ENCODE data around the gene CBR4. TPM values are rescaled to one million over a fixed set of nuclear protein-coding genes. Genes with fewer than 3 reads are reported as not detected.
"Not testable (repeated sequence)": the region's sequence is repeated elsewhere in the genome, so short reads cannot be mapped to it uniquely, and the experiment has no call there.

Gene CBR4
- total RNA-seq, 1 donor from 2014 or later, result 36.0 TPM

DNA sequence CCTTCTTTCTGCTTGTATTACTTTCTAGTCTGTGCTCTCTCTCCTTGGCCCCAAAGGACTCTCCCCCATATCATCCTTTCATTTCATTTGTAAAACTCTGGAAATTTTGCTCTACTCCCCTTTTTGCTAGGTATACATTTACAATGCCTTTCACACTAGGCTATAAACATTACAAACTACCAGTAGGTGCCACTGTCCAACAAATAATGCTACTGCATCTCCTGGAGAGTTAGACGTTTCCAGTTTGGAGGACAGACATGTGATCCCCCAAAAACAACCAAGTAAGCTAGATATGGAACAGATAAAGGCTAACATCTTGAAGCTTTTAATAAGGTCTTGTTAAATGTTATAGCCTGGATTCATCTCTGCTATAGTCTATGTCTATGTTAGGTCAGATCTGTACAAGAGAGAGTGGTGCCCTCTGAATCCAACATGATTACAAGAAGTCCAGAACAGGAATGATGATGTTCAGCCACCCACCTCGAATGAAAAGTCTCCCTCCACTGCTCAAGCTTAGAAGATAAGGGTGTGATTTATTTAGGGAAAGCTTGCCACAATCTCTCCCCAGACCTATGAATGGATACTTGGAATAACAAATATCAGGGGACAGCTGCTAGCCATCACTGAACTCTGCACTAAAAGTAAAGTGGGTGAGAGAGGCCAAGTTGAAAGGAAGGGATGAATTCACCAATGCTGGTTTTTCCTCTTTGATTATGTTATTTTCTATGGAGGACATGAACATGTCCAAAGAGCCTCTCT, 14.3 kb downstream of the CBR4 start:
- DNase-seq (ENCODE audit: low read depth, low spot score), result no peak
- Mint-ChIP-seq H3K4me3 (no peak overlapping the region), H3K36me3 (ENCODE audit: low read depth) (peaks cover 6% of the 10 kb centered on the region), H3K4me1 (peaks cover 13% of the 10 kb centered on the region), H3K27ac (ENCODE audit: unreplicated experiment) (no peak overlapping the region), H3K27me3 (ENCODE audit: low read depth) (no peaks in the 10 kb centered on the region), H3K9me3 (no peaks in the 10 kb centered on the region)
- TF ChIP-seq, protein P1, sequence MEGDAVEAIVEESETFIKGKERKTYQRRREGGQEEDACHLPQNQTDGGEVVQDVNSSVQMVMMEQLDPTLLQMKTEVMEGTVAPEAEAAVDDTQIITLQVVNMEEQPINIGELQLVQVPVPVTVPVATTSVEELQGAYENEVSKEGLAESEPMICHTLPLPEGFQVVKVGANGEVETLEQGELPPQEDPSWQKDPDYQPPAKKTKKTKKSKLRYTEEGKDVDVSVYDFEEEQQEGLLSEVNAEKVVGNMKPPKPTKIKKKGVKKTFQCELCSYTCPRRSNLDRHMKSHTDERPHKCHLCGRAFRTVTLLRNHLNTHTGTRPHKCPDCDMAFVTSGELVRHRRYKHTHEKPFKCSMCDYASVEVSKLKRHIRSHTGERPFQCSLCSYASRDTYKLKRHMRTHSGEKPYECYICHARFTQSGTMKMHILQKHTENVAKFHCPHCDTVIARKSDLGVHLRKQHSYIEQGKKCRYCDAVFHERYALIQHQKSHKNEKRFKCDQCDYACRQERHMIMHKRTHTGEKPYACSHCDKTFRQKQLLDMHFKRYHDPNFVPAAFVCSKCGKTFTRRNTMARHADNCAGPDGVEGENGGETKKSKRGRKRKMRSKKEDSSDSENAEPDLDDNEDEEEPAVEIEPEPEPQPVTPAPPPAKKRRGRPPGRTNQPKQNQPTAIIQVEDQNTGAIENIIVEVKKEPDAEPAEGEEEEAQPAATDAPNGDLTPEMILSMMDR (conservative IDR thresholded peaks at IDR 0.05), result peak; percentile 51

DNA sequence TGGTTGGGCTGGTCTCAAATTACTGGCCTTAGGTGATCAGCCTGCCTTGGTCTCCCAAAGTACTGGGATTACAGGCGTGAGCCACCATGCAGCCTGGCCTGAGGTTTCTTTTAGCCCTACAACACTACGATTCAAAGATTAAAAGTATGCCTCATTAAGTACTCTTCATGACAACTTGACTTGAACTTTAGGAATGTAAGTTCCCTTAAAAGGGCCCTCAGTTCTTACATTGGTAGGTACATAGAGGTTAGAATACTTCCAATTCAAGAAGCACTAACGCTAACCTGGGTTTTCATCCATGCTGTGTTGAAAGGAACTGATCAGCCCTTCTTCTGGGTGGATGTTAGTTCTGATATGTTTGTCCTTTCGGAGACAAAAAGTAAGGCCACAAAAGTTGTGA, 15.1 kb downstream of the CBR4 start:
- no peak for DNase-seq (ENCODE audit: low read depth, low spot score)
- Mint-ChIP-seq H3K36me3 (ENCODE audit: low read depth) (peaks cover 6% of the 10 kb centered on the region), H3K4me1 (peaks cover 9% of the 10 kb centered on the region), H3K27ac (ENCODE audit: unreplicated experiment) (no peak overlapping the region), H3K4me3 (no peak overlapping the region), H3K9me3 (no peaks in the 10 kb centered on the region), H3K27me3 (ENCODE audit: low read depth) (no peaks in the 10 kb centered on the region)
- TF ChIP-seq, protein P1 (conservative IDR thresholded peaks at IDR 0.05), result no peak

DNA sequence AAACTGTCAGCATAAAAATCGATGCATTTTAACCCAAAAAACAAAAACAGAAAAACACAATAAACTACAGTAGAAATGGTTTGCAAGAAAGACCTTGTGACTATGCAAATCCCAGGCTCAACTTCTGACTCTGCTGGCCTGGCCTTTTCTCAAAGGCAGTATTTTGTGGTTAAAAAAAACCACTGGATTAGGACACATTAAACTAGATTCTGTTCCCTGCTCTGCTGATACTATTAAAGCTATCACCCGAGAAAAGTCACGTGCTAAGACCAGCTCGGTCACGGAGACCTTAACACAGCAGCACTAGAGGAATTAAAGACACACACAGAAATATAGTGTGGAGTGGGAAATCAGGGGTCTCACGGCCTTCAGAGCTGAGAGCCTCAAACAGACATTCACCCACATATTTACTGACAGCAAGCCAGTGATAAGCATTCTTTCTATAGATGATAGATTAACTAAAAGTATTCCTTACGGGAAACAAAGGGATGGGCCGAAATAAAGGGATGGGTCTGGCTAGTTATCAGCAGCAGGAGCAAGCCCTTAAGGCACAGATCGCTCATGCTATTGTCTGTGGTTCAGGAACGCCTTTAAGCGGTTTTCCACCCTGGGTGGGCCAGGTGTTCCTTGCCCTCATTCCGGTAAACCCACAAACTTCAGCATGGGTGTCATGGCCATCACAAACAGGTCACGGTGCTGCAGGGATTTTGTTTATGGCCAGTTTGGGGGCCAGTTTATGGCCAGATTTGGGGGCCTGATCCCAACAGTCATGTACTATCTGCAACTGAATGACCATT, 16.1 kb downstream of the CBR4 start:
- TF ChIP-seq, protein P1 (conservative IDR thresholded peaks at IDR 0.05), result no peak
- Mint-ChIP-seq H3K27ac (ENCODE audit: unreplicated experiment) (peak overlapping the region; percentile 28), H3K9me3 (no peaks in the 10 kb centered on the region), H3K36me3 (ENCODE audit: low read depth) (peaks cover 6% of the 10 kb centered on the region), H3K27me3 (ENCODE audit: low read depth) (no peaks in the 10 kb centered on the region), H3K4me3 (no peak overlapping the region), H3K4me1 (peaks cover 3% of the 10 kb centered on the region)
- DNase-seq (ENCODE audit: low read depth, low spot score), result no peak

DNA sequence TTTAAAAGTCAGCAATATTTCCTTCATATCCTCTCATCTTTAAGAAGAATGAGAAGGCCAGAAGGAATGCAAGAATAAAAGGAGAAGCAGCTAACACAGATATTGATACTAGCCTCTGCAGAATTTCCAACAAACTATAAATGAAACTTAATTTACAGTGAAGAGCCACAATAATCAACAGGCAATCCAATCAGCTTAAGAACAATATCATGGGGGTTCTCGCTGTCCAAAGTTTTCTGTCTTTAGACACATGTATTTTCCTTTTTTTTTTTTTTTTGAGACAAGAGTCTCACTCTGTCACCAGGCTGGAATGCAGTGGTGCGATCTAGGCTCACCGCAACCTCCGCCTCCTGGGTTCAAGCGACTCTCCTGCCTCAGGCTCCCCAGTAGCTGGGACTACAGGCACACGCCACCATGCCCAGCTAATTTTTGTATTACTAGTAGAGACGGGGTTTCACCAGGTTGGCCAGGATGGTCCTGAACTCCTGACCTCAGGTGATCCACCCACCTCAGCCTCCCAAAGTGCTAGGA, 17.0 kb downstream of the CBR4 start:
- not testable (repeated sequence) for H3K4me3 Mint-ChIP-seq; H3K9me3 Mint-ChIP-seq; H3K27ac Mint-ChIP-seq (ENCODE audit: unreplicated experiment); H3K36me3 Mint-ChIP-seq (ENCODE audit: low read depth); H3K27me3 Mint-ChIP-seq (ENCODE audit: low read depth); DNase-seq (ENCODE audit: low read depth, low spot score); H3K4me1 Mint-ChIP-seq

DNA sequence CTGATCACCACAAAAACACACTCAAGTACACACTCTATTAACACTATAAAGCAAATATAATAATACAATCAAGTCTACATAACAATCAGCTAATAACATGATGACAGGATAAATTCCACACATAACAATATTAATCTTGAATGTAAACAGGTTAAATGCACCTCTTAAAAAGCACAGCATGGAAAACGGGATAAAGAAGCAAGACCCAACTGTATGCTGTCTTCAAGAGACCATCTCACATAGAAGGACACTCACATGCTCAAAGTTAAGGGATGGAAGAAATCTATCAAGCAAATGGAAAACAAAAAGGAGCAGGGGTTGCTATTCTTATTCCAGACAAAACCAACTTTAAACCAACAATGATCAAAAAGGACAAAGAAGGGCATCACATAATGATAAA, 28.1 kb downstream of the CBR4 start:
- Mint-ChIP-seq H3K4me3 (no peak overlapping the region), H3K9me3 (peaks cover 19% of the 10 kb centered on the region), H3K27ac (ENCODE audit: unreplicated experiment) (no peak overlapping the region), H3K36me3 (ENCODE audit: low read depth) (peaks cover 52% of the 10 kb centered on the region), H3K27me3 (ENCODE audit: low read depth) (no peaks in the 10 kb centered on the region), H3K4me1 (no peaks in the 10 kb centered on the region)
- TF ChIP-seq, protein P1 (conservative IDR thresholded peaks at IDR 0.05), result no peak
- DNase-seq (ENCODE audit: low read depth, low spot score), result no peak

DNA sequence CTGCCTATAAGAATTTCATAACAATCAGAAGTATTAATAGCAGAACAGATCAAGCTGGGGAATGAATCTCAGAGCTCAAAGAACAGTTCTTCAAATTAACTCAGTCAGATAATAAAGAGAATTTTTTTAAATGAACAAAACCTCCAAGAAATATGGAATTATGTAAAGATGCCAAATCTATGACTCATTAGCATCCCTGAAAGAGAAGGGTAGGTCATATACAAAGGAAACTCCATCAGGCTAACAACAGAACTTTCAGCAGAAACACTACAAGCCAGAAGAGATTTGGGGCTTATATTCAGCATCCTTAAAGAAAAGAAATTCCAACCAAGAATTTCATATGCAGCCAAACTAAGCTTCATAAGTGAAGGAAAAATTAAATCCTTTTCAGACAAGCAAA, 28.6 kb downstream of the CBR4 start:
- no peak for DNase-seq (ENCODE audit: low read depth, low spot score)
- Mint-ChIP-seq H3K36me3 (ENCODE audit: low read depth) (peaks cover 52% of the 10 kb centered on the region), H3K27ac (ENCODE audit: unreplicated experiment) (no peak overlapping the region), H3K4me1 (no peaks in the 10 kb centered on the region), H3K9me3 (peaks cover 19% of the 10 kb centered on the region), H3K27me3 (ENCODE audit: low read depth) (no peaks in the 10 kb centered on the region), H3K4me3 (no peak overlapping the region)
- TF ChIP-seq, protein P1 (conservative IDR thresholded peaks at IDR 0.05), result no peak

Measured in neural crest cell (in vitro differentiated cells).